IMR-90 (cell line): ENCODE data around the gene CD248. TPM values are rescaled to one million over a fixed set of nuclear protein-coding genes. Genes with fewer than 3 reads are reported as not detected.

Source experiments
- ATAC-seq: fragments of 200-7000 bp; cut with Tn5 transposase; 2 replicates; pipeline ENCODE4 v1.9.1; 2020; ENCODE audit warnings: low read depth, mild to moderate bottlenecking, moderate library complexity
- BruUV-seq: library from RNA; stranded (reverse); fragments of 400-500 nt; replicated peaks from 2 replicates; lab custom pipeline; 2021; lab: Mats Ljungman, UMichigan
- CTCF ChIA-PET: fragments of 300-600 bp; formaldehyde crosslinking; extraction: SDS; loops from one replicate; lab custom pipeline; 2021; ENCODE audit warnings: antibody characterized with exemption; lab: Yijun Ruan, JAX
- POLR2A ChIA-PET: fragments of 300-600 bp; sonication (Branson Sonifier 250); formaldehyde crosslinking; loops from one replicate; lab custom pipeline; 2022; ENCODE audit warnings: antibody characterized with exemption; ENCODE audit not compliant: unreplicated experiment; lab: Charles Lee
- DNase-seq: peaks from one replicate; pipeline ENCODE4 v3.0.0; 2013
- H2AFZ ChIP-seq: replicated peaks from 2 replicates; pipeline ENCODE3; 2013; ENCODE audit warnings: low read length, mild to moderate bottlenecking; ENCODE audit not compliant: poor library complexity
- H2AK5ac ChIP-seq: 2 replicates; pipeline ENCODE4 v1.6.1; 2013; ENCODE audit warnings: low read depth, low read length, inconsistent platforms
- H2AK9ac ChIP-seq: replicated peaks from 2 replicates; pipeline ENCODE3; 2013; ENCODE audit warnings: mild to moderate bottlenecking, low read depth, low read length, moderate library complexity; ENCODE audit not compliant: poor library complexity
- H2BK120ac ChIP-seq: 2 replicates; pipeline ENCODE4 v1.6.1; 2013; ENCODE audit warnings: low read depth, low read length, inconsistent platforms
- H2BK15ac ChIP-seq: 3 replicates; pipeline ENCODE4 v1.6.1; 2013; ENCODE audit warnings: low read depth, low read length, inconsistent platforms
- H2BK20ac ChIP-seq: 2 replicates; pipeline ENCODE4 v1.6.1; 2013; ENCODE audit warnings: low read depth, mild to moderate bottlenecking, inconsistent platforms, low read length, moderate library complexity
- H2BK5ac ChIP-seq: 2 replicates; pipeline ENCODE4 v1.6.1; 2013; ENCODE audit warnings: mild to moderate bottlenecking, low read depth, low read length, inconsistent platforms; ENCODE audit not compliant: poor library complexity, severe bottlenecking
- H3K14ac ChIP-seq: replicated peaks from 2 replicates; pipeline ENCODE4 v1.6.1; 2013; ENCODE audit warnings: low read depth, low read length, inconsistent platforms
- H3K18ac ChIP-seq: 2 replicates; pipeline ENCODE4 v1.6.1; 2013; ENCODE audit warnings: low read depth, low read length, control low read depth
- H3K23ac ChIP-seq: 2 replicates; pipeline ENCODE4 v1.6.1; 2013; ENCODE audit warnings: low read depth, low read length, inconsistent platforms
- H3K27ac ChIP-seq: 2 replicates; pipeline ENCODE4 v1.5.1; 2013; ENCODE audit warnings: mild to moderate bottlenecking, control low read depth, low read length; ENCODE audit not compliant: insufficient read depth
- H3K27me3 ChIP-seq: 2 replicates; pipeline ENCODE4 v1.6.1; 2013; ENCODE audit warnings: low read length; ENCODE audit not compliant: control insufficient read depth, insufficient read depth
- H3K36me3 ChIP-seq: 2 replicates; pipeline ENCODE4 v1.6.1; 2013; ENCODE audit warnings: low read length, mixed read lengths; ENCODE audit not compliant: control insufficient read depth, insufficient read depth
- H3K4ac ChIP-seq: 2 replicates; pipeline ENCODE4 v1.6.1; 2013; ENCODE audit warnings: low read depth, low read length, inconsistent platforms
- H3K4me1 ChIP-seq: 2 replicates; pipeline ENCODE4 v1.6.1; 2013; ENCODE audit warnings: low read length, mixed read lengths; ENCODE audit not compliant: control insufficient read depth, insufficient read depth
- H3K4me2 ChIP-seq: 2 replicates; pipeline ENCODE4 v1.6.1; 2013; ENCODE audit warnings: low read depth, mild to moderate bottlenecking, control low read depth, low read length, moderate library complexity
- H3K4me3 ChIP-seq: 2 replicates; pipeline ENCODE4 v1.5.1; 2013; ENCODE audit warnings: low read depth, mild to moderate bottlenecking, control low read depth, low read length, moderate library complexity; ENCODE audit not compliant: insufficient read depth
- H3K56ac ChIP-seq: 2 replicates; pipeline ENCODE4 v1.6.1; 2013; ENCODE audit warnings: low read length, inconsistent platforms; ENCODE audit not compliant: insufficient read depth; ENCODE audit errors: extremely low read depth
- H3K79me1 ChIP-seq, 2 experiments: 2 replicates each; pipeline ENCODE4 v1.6.1; 2013; ENCODE audit warnings: low read length in 2 of 2, inconsistent platforms in 1 of 2, low read depth in 1 of 2
- H3K9ac ChIP-seq: 2 replicates; pipeline ENCODE4 v1.6.1; 2013; ENCODE audit warnings: low read depth, low read length, control low read depth
- H3K9me1 ChIP-seq: 2 replicates; pipeline ENCODE4 v1.6.1; 2013; ENCODE audit warnings: low read length, inconsistent platforms; ENCODE audit not compliant: insufficient read depth
- H3K9me3 ChIP-seq: 2 replicates; pipeline ENCODE4 v1.6.1; 2013; ENCODE audit warnings: low read length; ENCODE audit not compliant: control insufficient read depth, insufficient read depth
- H4K20me1 ChIP-seq: 2 replicates; pipeline ENCODE4 v1.6.1; 2013; ENCODE audit warnings: low read length, inconsistent platforms; ENCODE audit not compliant: insufficient read depth
- H4K5ac ChIP-seq: 2 replicates; pipeline ENCODE4 v1.6.1; 2013; ENCODE audit warnings: mild to moderate bottlenecking, low read depth, low read length, control low read depth
- H4K8ac ChIP-seq, 2 experiments: 2 replicates each; pipeline ENCODE4 v1.6.1; 2013; ENCODE audit warnings: low read depth in 2 of 2, low read length in 2 of 2, control low read depth in 1 of 2, inconsistent platforms in 1 of 2
- H4K91ac ChIP-seq: 2 replicates; pipeline ENCODE4 v1.6.1; 2013; ENCODE audit warnings: low read depth, low read length, inconsistent platforms; ENCODE audit not compliant: insufficient read depth
- BHLHE40 ChIP-seq: fragments of 150-350 bp; IDR thresholded peaks from 2 replicates; pipeline ENCODE4 v1.6.1; 2016; ENCODE audit warnings: mild to moderate bottlenecking, low read depth, low read length
- CEBPB ChIP-seq: IDR thresholded peaks from 2 replicates; pipeline ENCODE4 v1.6.1; 2012; ENCODE audit warnings: low read depth, low read length, improper control_type of control experiment
- CHD1 ChIP-seq: IDR thresholded peaks from 2 replicates; pipeline ENCODE4 v1.6.1; 2012; ENCODE audit warnings: low read depth, low read length, improper control_type of control experiment
- CTCF ChIP-seq: conservative IDR thresholded peaks from 2 replicates; pipeline ENCODE4 v1.5.1; 2012; ENCODE audit warnings: mild to moderate bottlenecking, low read depth, low read length, improper control_type of control experiment
- FOS ChIP-seq: fragments of 150-350 bp; IDR thresholded peaks from 2 replicates; pipeline ENCODE4 v1.6.1; 2016; ENCODE audit warnings: low read depth, low read length
- MAFK ChIP-seq: IDR thresholded peaks from 2 replicates; pipeline ENCODE4 v1.6.1; 2012; ENCODE audit warnings: low read depth, low read length, improper control_type of control experiment
- MAZ ChIP-seq: IDR thresholded peaks from 2 replicates; pipeline ENCODE4 v1.6.1; 2012; ENCODE audit warnings: low read depth, mild to moderate bottlenecking, low read length, improper control_type of control experiment, moderate library complexity, borderline replicate concordance
- MXI1 ChIP-seq: IDR thresholded peaks from 2 replicates; pipeline ENCODE4 v1.6.1; 2012; ENCODE audit warnings: low read depth, mild to moderate bottlenecking, low read length, moderate library complexity, borderline replicate concordance
- NFE2L2 ChIP-seq: fragments of 150-350 bp; IDR thresholded peaks from 2 replicates; pipeline ENCODE4 v1.6.1; 2016; ENCODE audit warnings: low read depth, mild to moderate bottlenecking, low read length
- POLR2A ChIP-seq: IDR thresholded peaks from 2 replicates; pipeline ENCODE4 v1.6.1; 2012; ENCODE audit warnings: mild to moderate bottlenecking, low read depth, low read length
- RAD21 ChIP-seq: IDR thresholded peaks from 2 replicates; pipeline ENCODE4 v1.6.1; 2012; ENCODE audit warnings: low read length, improper control_type of control experiment
- RFX5 ChIP-seq: IDR thresholded peaks from 2 replicates; pipeline ENCODE4 v1.8.0; 2012; ENCODE audit warnings: low read depth, mild to moderate bottlenecking, low read length, moderate library complexity
- SMC3 ChIP-seq: fragments of 150-350 bp; IDR thresholded peaks from 2 replicates; pipeline ENCODE4 v1.6.1; 2016; ENCODE audit warnings: low read depth, mild to moderate bottlenecking, antibody characterized with exemption, low read length, moderate library complexity
- WGBS, 2 experiments: methylation state at CpG; one replicate each; pipeline versions ENCODE4 v1.1.5 to v1.1.7; 2013; ENCODE audit warnings: missing lambda C conversion rate in 2 of 2; ENCODE audit not compliant: insufficient read length in 1 of 2; ENCODE audit errors: extremely low coverage in 2 of 2; 5-methylcytosine and 5-hydroxymethylcytosine counted together
- dilution Hi-C: fragments of 300-500 bp; cut with HindIII; formaldehyde crosslinking; loops from one replicate; pipeline ENCODE4 v1.14.3; 2018; ENCODE audit warnings: low sequenced_read_pairs; ENCODE audit not compliant: unreplicated experiment
- in situ Hi-C: fragments of 300-500 bp; cut with MboI; formaldehyde crosslinking; loops from 3 replicates; pipeline ENCODE4 v1.14.3; 2019; ENCODE audit warnings: low sequenced_read_pairs, inconsistent platforms, mixed read lengths
- intact Hi-C: fragments of 100-400 bp; cut with micrococcal nuclease; formaldehyde crosslinking; loops from 2 replicates; pipeline ENCODE4 v1.10.0; 2022
- polyA plus RNA-seq, 3 experiments: library from polyadenylated mRNA; depleted of rRNA; stranded (reverse); fragments of >200 nt; gene quantifications; 2 replicates each; pipeline ENCODE4 v1.2.3, GENCODE V29; 2012; ENCODE audit warnings: low replicate concordance in 1 of 3
- total RNA-seq: library from RNA; depleted of rRNA; stranded (reverse); fragments of >200 nt; gene quantifications from 2 replicates; pipeline ENCODE4 v1.2.3, GENCODE V29; 2012

CD248 gene
- total and polyA plus RNA-seq, 2 of the 4 experiments (the other 2 are of a cell fraction): 19.5 to 223 TPM

- Histone ChIP-seq H3K4me2 (no peak overlapping the region), H2BK20ac (no peak overlapping the region), H3K27ac (no peak overlapping the region; the same call in 1 of the 2 replicates), H3K4me3 (no peak overlapping the region), H2BK15ac (no peak overlapping the region), H4K20me1 (peaks cover 25% of the 10 kb centered on the region), H3K9me3 (no peaks in the 10 kb centered on the region), H2AK9ac (no peak overlapping the region), H3K4me1 (peaks cover 23% of the 10 kb centered on the region), H3K14ac (no peak overlapping the region), H3K79me1 (peaks cover 23 to 56% of the 10 kb centered on the region in 2 experiments; a peak in 3 of 4 replicates), H3K18ac (no peak overlapping the region), H2BK120ac (0 out of 2 replicates have a peak overlapping the region, but pooled peaks have one; percentile 7), H3K56ac (no peak overlapping the region), H4K8ac (peak overlapping the region in 1 of 2 experiments; percentile 36; a peak in 1 of 4 replicates), H4K5ac (no peak overlapping the region), H2AFZ (peak overlapping the region; percentile 5), H3K36me3 (peaks cover 32% of the 10 kb centered on the region), H4K91ac (no peak overlapping the region), H3K27me3 (no peaks in the 10 kb centered on the region), H2BK5ac (peak overlapping the region; percentile 36), H2AK5ac (peak overlapping the region; percentile 0; the same call in 1 of the 2 replicates), H3K23ac (no peak overlapping the region), H3K4ac (peak overlapping the region; percentile 29), H3K9ac (no peak overlapping the region), H3K9me1 (no peaks in the 10 kb centered on the region)
- no TSS peak for BruUV-seq
- TF ChIP-seq SMC3: no peak
- TF ChIP-seq NFE2L2: no peak
- no peak for TF ChIP-seq FOS
- TF ChIP-seq CTCF: no peak
- no peak for TF ChIP-seq CEBPB
- TF ChIP-seq POLR2A: no peak
- TF ChIP-seq MAZ: no peak
- TF ChIP-seq MXI1: no peak
- TF ChIP-seq CHD1: no peak
- TF ChIP-seq RFX5: no peak
- no peak for TF ChIP-seq BHLHE40
- TF ChIP-seq MAFK: no peak
- no peak for TF ChIP-seq RAD21
- WGBS, 2 experiments: 80% methylated on average over 2 of the region's 17 CpGs; no CpG with 5 or more reads in 1 of the 2 experiments
- dilution Hi-C loops: no loop called here
- POLR2A ChIA-PET: interaction anchor here (0.9 kb wide), 1 partner anchor 26 kb away, joined by 6 read pairs; no protein-coding TSS in a partner anchor
- intact Hi-C loops: no loop called here
- no peak for ATAC-seq
- CTCF ChIA-PET: no interaction called here
- no peak for DNase-seq
- in situ Hi-C loops: no loop called here
Observed at GRCh38 chr11:66338276-66339161, 21.7 kb upstream of the CD248 start.
